ENCODE results near the gene NLRC3. TPM values are rescaled to one million over a fixed set of nuclear protein-coding genes. Genes with fewer than 3 reads are reported as not detected.
A peak's percentile ranks its signal among the peaks of the same experiment; 100 is the strongest.

The NLRC3 gene
- total RNA-seq, 3 donors from 2014 or later = 0.64 to 1.6 (median 1.3) TPM

DNA sequence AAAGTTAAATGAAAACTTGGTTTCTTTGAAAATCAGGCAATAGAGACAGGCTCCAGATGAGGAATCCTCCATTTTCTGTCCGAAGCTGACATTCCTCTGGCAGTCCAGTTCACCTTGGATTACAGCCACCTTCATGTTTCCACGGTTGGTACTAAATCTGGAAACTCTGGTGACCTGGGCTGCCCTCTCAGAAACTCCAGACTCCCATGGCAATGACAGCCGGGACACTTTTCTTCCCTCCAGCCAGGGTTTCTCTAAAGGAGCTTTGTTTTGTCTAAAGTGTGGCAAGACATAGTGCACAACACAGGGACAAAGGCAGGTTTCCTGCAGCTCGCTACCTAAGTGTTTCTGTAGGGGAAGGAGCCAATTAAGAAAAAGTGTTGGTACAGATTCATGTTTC lies 40.4 kb downstream of the NLRC3 start:
- intact Hi-C loops (cut with DNase I; ENCODE audit: low total_unique reads) = no loop called here
- Histone ChIP-seq H3K36me3 (no peaks in the 10 kb centered on the region), H3K4me1 (no peaks in the 10 kb centered on the region), H3K4me3 (no peak overlapping the region), H3K27me3 (no peaks in the 10 kb centered on the region), H3K27ac (peak overlapping the region in 1 of 2 donors; percentile 48), H3K9me3 (no peaks in the 10 kb centered on the region)
- no peak for TF ChIP-seq POLR2A (IDR thresholded peaks at IDR 0.05)
- TF ChIP-seq POLR2AphosphoS5 (IDR thresholded peaks at IDR 0.05) = no peak
- TF ChIP-seq, protein P1, sequence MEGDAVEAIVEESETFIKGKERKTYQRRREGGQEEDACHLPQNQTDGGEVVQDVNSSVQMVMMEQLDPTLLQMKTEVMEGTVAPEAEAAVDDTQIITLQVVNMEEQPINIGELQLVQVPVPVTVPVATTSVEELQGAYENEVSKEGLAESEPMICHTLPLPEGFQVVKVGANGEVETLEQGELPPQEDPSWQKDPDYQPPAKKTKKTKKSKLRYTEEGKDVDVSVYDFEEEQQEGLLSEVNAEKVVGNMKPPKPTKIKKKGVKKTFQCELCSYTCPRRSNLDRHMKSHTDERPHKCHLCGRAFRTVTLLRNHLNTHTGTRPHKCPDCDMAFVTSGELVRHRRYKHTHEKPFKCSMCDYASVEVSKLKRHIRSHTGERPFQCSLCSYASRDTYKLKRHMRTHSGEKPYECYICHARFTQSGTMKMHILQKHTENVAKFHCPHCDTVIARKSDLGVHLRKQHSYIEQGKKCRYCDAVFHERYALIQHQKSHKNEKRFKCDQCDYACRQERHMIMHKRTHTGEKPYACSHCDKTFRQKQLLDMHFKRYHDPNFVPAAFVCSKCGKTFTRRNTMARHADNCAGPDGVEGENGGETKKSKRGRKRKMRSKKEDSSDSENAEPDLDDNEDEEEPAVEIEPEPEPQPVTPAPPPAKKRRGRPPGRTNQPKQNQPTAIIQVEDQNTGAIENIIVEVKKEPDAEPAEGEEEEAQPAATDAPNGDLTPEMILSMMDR (IDR thresholded peaks at IDR 0.05) = no peak
- no peak for DNase-seq (ENCODE audit: low spot score in 2 of 2)

DNA sequence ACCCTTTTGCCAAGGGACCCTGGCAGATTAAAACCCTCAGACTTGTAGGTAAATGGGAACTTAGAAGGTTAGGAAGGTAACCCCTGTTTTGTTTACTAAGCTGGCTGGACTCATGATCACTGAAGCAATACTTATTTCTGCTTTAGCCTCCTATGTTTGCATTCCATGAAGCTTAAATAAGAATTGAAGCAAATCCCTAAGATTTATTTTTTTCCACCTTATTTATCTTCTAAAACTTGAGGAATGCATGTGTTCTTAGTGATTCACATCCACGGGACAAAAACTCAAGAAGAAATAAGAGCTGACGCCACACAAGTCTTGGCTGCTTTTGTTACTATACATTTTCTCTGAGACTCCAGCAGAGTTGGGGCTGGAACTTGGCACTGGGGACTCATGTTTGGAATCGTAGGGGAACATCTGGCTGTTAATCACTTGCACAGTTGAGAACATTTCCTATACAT lies 40.9 kb downstream of the NLRC3 start:
- no peak for DNase-seq (ENCODE audit: low spot score in 2 of 2)
- Histone ChIP-seq H3K9me3 (no peaks in the 10 kb centered on the region), H3K4me1 (no peaks in the 10 kb centered on the region), H3K27ac (no peak overlapping the region), H3K27me3 (no peaks in the 10 kb centered on the region), H3K36me3 (no peaks in the 10 kb centered on the region), H3K4me3 (no peak overlapping the region)
- intact Hi-C loops (cut with DNase I; ENCODE audit: low total_unique reads) = no loop called here
- no peak for TF ChIP-seq POLR2A (IDR thresholded peaks at IDR 0.05)

DNA sequence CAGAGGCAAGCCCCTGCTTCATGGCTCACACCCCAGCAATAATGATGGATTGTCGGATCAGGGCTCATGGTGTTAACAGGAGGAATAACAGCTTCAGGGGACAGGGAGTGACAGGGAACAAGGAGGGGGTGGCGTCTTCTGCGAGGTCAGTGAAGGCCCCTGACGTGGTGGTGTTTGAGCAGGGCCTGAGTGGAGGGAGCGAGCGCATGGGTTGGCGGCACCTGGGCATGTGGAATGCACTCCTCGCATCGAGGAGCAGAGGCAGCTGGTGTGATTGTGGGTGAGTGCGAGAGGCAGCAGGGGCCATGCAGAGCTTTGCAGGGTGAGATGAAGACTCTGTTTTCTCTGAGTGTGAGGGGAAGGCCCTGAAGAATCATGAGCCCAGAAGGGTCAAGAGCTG lies 43.1 kb downstream of the NLRC3 start:
- H3K9me3 ChIP-seq = no peaks in the 10 kb centered on the region
- H3K4me3 ChIP-seq = no peak overlapping the region
- H3K27ac ChIP-seq = no peak overlapping the region
- intact Hi-C loops (cut with DNase I; ENCODE audit: low total_unique reads) = no loop called here
- H3K4me1 ChIP-seq = no peaks in the 10 kb centered on the region
- TF ChIP-seq POLR2A (IDR thresholded peaks at IDR 0.05) = no peak
- no peaks in the 10 kb centered on the region for H3K36me3 ChIP-seq
- no peak for DNase-seq (ENCODE audit: low spot score in 2 of 2)
- no peaks in the 10 kb centered on the region for H3K27me3 ChIP-seq

DNA sequence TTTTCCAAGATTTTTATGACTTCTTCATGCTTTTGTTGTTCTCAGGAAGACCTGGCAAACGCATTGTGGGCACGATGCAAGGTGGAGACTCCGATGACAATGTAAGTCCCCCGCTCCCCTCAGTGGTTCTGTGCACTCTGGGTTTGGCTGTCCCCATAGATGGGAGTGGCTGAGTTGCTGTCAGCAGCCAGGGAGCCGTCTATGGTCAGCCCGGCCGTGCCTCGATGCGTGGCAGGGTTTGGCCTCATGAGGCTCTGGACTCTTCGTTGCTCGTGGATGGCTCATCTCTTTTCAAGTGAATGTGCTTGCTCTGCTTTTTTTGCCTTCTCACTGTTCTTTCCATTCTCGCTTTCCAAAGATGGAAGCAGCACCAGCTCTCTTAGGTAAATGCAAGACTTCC lies 44.5 kb downstream of the NLRC3 start:
- H3K36me3 ChIP-seq = no peaks in the 10 kb centered on the region

DNA sequence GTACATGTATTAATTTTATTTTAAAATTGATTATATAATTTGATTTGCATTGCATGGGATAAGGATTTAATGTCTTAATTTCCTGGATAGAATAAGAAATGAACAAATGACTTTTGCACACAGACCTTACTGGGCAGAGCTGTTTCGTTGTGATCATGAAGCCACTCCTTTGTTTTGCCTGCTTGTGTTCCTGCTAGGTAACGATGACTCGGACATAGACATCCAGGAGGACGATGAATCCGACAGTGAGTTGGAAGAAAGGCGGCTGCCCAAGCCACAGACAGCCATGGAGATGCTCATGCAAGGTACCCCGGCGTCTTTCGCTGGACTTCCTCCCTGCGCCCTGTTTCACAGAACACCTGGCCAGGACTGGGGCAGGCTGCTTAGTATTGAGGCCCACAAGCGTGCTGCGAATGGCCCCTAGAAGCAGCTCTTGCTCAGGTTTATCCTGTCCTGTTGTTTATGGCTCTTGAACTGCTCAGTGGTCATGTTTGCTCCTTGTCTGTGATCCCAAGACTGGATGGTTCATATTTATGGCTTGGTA lies 46.8 kb downstream of the NLRC3 start:
- peak in 1 of 2 donors; percentile 30 for DNase-seq (ENCODE audit: low spot score in 2 of 2)
- Histone ChIP-seq H3K27me3 (no peaks in the 10 kb centered on the region), H3K36me3 (no peaks in the 10 kb centered on the region), H3K4me3 (no peak overlapping the region), H3K9me3 (no peaks in the 10 kb centered on the region), H3K27ac (no peak overlapping the region), H3K4me1 (no peaks in the 10 kb centered on the region)
- intact Hi-C loops (cut with DNase I; ENCODE audit: low total_unique reads) = no loop called here
- TF ChIP-seq POLR2A (IDR thresholded peaks at IDR 0.05) = no peak
- TF ChIP-seq POLR2AphosphoS5 (IDR thresholded peaks at IDR 0.05) = no peak

More for the DNA sequence above, 44.5 kb downstream of the NLRC3 start:
- TF ChIP-seq, protein P1 (IDR thresholded peaks at IDR 0.05) = no peak
- no peak for TF ChIP-seq POLR2A (IDR thresholded peaks at IDR 0.05)
- TF ChIP-seq POLR2AphosphoS5 (IDR thresholded peaks at IDR 0.05) = no peak
- peak in 1 of 2 donors; percentile 27 for DNase-seq (ENCODE audit: low spot score in 2 of 2)
- no peak overlapping the region for H3K4me3 ChIP-seq
- no peaks in the 10 kb centered on the region for H3K4me1 ChIP-seq
- H3K9me3 ChIP-seq = no peaks in the 10 kb centered on the region
- H3K27ac ChIP-seq = no peak overlapping the region
- no peaks in the 10 kb centered on the region for H3K27me3 ChIP-seq
- intact Hi-C loops (cut with DNase I; ENCODE audit: low total_unique reads) = no loop called here

DNA sequence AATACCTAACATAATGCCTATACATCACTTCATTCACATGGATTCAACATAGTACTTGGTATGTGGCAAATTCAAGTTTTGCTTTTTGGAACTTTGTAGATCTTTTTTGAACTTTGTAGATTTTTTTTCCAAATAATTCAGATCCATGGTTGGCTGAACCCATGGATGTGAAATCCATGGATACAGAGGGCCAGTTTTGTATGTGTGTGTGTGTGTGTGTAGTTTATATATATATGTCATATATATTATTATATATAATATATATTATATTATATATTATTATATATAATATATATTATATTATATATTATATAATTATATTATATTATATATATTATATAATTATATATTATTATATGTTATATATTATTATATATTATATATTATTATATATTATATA lies 48.0 kb downstream of the NLRC3 start:
- no peaks in the 10 kb centered on the region for H3K27me3 ChIP-seq
- TF ChIP-seq, protein P1 (IDR thresholded peaks at IDR 0.05) = no peak
- TF ChIP-seq POLR2A (IDR thresholded peaks at IDR 0.05) = no peak
- no peak for DNase-seq (ENCODE audit: low spot score in 2 of 2)
- H3K36me3 ChIP-seq = no peaks in the 10 kb centered on the region
- intact Hi-C loops (cut with DNase I; ENCODE audit: low total_unique reads) = no loop called here
- no peaks in the 10 kb centered on the region for H3K9me3 ChIP-seq
- no peak overlapping the region for H3K27ac ChIP-seq
- no peak overlapping the region for H3K4me3 ChIP-seq
- H3K4me1 ChIP-seq = no peaks in the 10 kb centered on the region

DNA sequence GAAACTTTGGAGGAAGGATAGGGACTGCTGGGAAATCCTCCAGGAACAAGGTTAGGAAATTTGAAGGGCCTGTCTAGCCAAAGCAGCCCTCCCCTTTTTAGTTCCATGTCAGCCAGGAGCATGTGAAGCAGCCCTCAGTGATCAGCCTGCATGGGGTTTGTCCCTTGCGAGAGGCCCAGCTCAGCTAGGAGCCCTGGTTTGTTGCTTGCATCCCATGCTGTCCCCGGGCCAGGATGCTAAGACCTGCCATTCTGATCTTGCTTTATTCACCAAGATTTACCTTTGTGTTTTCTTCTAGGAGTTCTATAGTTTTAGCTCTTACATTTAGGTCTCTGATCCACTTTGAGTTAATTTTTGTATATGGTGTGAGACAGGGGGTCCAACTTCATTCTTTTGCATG lies 48.8 kb downstream of the NLRC3 start:
- H3K9me3 ChIP-seq = no peaks in the 10 kb centered on the region
- intact Hi-C loops (cut with DNase I; ENCODE audit: low total_unique reads) = no loop called here
- H3K27me3 ChIP-seq = no peaks in the 10 kb centered on the region
- no peak overlapping the region for H3K4me3 ChIP-seq
- no peak overlapping the region for H3K27ac ChIP-seq
- H3K4me1 ChIP-seq = no peaks in the 10 kb centered on the region
- TF ChIP-seq POLR2A (IDR thresholded peaks at IDR 0.05) = no peak
- TF ChIP-seq POLR2AphosphoS5 (IDR thresholded peaks at IDR 0.05) = no peak
- TF ChIP-seq, protein P1 (IDR thresholded peaks at IDR 0.05) = no peak
- peak in 1 of 2 donors; percentile 17 for DNase-seq (ENCODE audit: low spot score in 2 of 2)
- H3K36me3 ChIP-seq = no peaks in the 10 kb centered on the region

Data from breast epithelium (tissue), 4 donors.